ENCODE data around the gene CDRT15. TPM values are rescaled to one million over a fixed set of nuclear protein-coding genes. Genes with fewer than 3 reads are reported as not detected.

CDRT15 gene
- total RNA-seq, 1 experiment from 2014 or later, result not detected

DNA sequence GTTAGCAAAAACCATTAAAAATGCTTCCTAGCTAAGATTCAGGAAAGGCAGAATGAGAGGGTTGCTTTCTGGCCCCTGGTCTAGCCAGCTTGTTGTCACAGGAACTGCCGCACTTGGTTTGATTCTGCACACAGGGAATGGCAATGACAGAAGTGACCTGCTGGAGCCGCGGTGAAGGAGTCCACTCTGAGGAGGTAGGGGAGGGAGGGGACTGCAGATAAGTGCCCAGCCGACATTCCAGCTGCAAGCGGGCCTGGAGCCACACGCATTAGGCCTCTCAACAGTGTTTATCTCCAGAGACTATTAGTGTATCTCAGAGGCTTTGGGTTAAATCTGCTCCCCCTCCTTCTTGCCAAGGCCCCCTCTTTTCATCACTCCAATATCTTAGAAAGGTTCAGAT lies 38.6 kb downstream of the CDRT15 start:
- Histone ChIP-seq H2BK20ac (ENCODE audit: low read depth, low read length, poor library complexity, severe bottlenecking) (no peak overlapping the region), H3K23ac (ENCODE audit: insufficient read length, low read depth, low read length) (no peak overlapping the region), H3K27ac (ENCODE audit: insufficient read length, low read depth, low read length) (no peak overlapping the region), H3K27me3 (ENCODE audit: insufficient read depth, low read length) (no peaks in the 10 kb centered on the region), H3K79me2 (ENCODE audit: insufficient read depth, low read length) (no peaks in the 10 kb centered on the region), H3K79me1 (ENCODE audit: insufficient read depth, low read depth, low read length, poor library complexity, severe bottlenecking) (no peaks in the 10 kb centered on the region), H3K4me2 (ENCODE audit: insufficient read depth, insufficient read length, low read length) (no peak overlapping the region), H3K56ac (ENCODE audit: insufficient read length, low read depth, low read length) (no peak overlapping the region), H2BK120ac (ENCODE audit: low read depth, low read length, poor library complexity, severe bottlenecking) (no peak overlapping the region), H3K14ac (ENCODE audit: insufficient read depth, low read length) (no peak overlapping the region), H4K8ac (replicated peaks; ENCODE audit: insufficient read length, low read depth, low read length) (no peak overlapping the region), H2BK5ac (ENCODE audit: insufficient read length, low read length) (no peak overlapping the region), H4K91ac (ENCODE audit: insufficient read length, low read depth, low read length) (no peak overlapping the region), H3K9ac (ENCODE audit: extremely low read depth, insufficient read length, low read length) (no peak overlapping the region), H2BK15ac (ENCODE audit: low read depth, low read length) (no peak overlapping the region), H3K4ac (ENCODE audit: low read depth, low read length) (no peak overlapping the region), H3K23me2 (ENCODE audit: insufficient read length, low read depth, low read length, poor library complexity, severe bottlenecking) (no peaks in the 10 kb centered on the region), H4K20me1 (ENCODE audit: control insufficient read depth, insufficient read depth, insufficient read length) (no peaks in the 10 kb centered on the region), H2BK12ac (ENCODE audit: insufficient read length, low read depth, low read length) (no peak overlapping the region), H3K18ac (ENCODE audit: insufficient read length, low read depth, low read length) (no peak overlapping the region), H4K5ac (ENCODE audit: insufficient read length, low read depth, low read length) (no peak overlapping the region), H2AFZ (ENCODE audit: low read length) (no peak overlapping the region), H3T11ph (ENCODE audit: low read length) (no peak overlapping the region), H3K4me1 (ENCODE audit: insufficient read depth, low read length) (no peaks in the 10 kb centered on the region), H2AK5ac (ENCODE audit: insufficient read length, low read length) (no peak overlapping the region), H3K9me3 (ENCODE audit: control insufficient read depth, low read depth, low read length) (no peaks in the 10 kb centered on the region)
- no peak overlapping the region; a peak in 1 of 7 replicates for H3K27ac Mint-ChIP-seq
- peak; percentile 50 for DNase-seq
- TF ChIP-seq CTCF (conservative IDR thresholded peaks at IDR 0.05), result no peak
- H3K4me1 Mint-ChIP-seq, result peaks cover 7 to 12% of the 10 kb centered on the region in 2 experiments
- no CpG with 5 or more reads among the region's 6 CpGs for WGBS (ENCODE audit: extremely low coverage, insufficient read length, low lambda C conversion rate)
- H3K36me3 Mint-ChIP-seq (ENCODE audit: insufficient read depth in 1 of 3, low read depth in 3 of 3), result no peaks in the 10 kb centered on the region; a peak in 1 of 7 replicates
- no peak overlapping the region for H3K4me3 Mint-ChIP-seq
- H3K27me3 Mint-ChIP-seq (ENCODE audit: low read depth), result no peaks in the 10 kb centered on the region
- no peaks in the 10 kb centered on the region for H3K9me3 Mint-ChIP-seq

All from H9 (cell line).